Retinal pigment epithelial cell (primary cell): Measurements from ENCODE around the gene CCDC117.

Source experiments
- DNase-seq: peaks from one replicate; pipeline ENCODE4 v3.0.0-alpha.2; 2010; ENCODE audit warnings: low read depth
- H3K4me3 ChIP-seq: 2 replicates; pipeline ENCODE4 v1.5.1; 2011; ENCODE audit warnings: mild to moderate bottlenecking, low read length, control low read depth, moderate library complexity
- CTCF ChIP-seq: conservative IDR thresholded peaks from 2 replicates; pipeline ENCODE4 v1.5.1; 2011; ENCODE audit warnings: low read depth, low read length, control low read depth, inconsistent platforms

The CCDC117 gene

GRCh38 chr22:28808716-28809355, 36.3 kb downstream of the CCDC117 start:
- H3K4me3 ChIP-seq = no peak overlapping the region
- no peak for TF ChIP-seq CTCF
- DNase-seq = no peak

- no peak overlapping the region for H3K4me3 ChIP-seq
- TF ChIP-seq CTCF = no peak
- DNase-seq = no peak
These were observed 38.5 kb downstream of the CCDC117 start for GRCh38 chr22:28810821-28811491.

GRCh38 chr22:28812516-28812915, 40.0 kb downstream of the CCDC117 start:
- TF ChIP-seq CTCF = no peak
- no peak overlapping the region for H3K4me3 ChIP-seq
- DNase-seq = no peak

- DNase-seq = no peak
- no peak overlapping the region for H3K4me3 ChIP-seq
These were observed 41.5 kb downstream of the CCDC117 start for GRCh38 chr22:28813772-28814518.

GRCh38 chr22:28815111-28815510, 42.6 kb downstream of the CCDC117 start:
- H3K4me3 ChIP-seq = no peak overlapping the region
- no peak for TF ChIP-seq CTCF
- DNase-seq = no peak

More at GRCh38 chr22:28813772-28814518, 41.5 kb downstream of the CCDC117 start:
- no peak for TF ChIP-seq CTCF

GRCh38 chr22:28815729-28816128, 43.2 kb downstream of the CCDC117 start:
- no peak for TF ChIP-seq CTCF
- DNase-seq = no peak
- no peak overlapping the region for H3K4me3 ChIP-seq
